SH-SY5Y (cell line): Measurements from ENCODE around the gene TULP4.

Experiments used
- GATA2 ChIP-seq: IDR thresholded peaks from 2 replicates; pipeline ENCODE4 v1.6.1; 2011; ENCODE audit warnings: mild to moderate bottlenecking, low read depth, low read length
- GATA3 ChIP-seq: IDR thresholded peaks from 2 replicates; pipeline ENCODE4 v1.6.1; 2011; ENCODE audit warnings: low read depth, mild to moderate bottlenecking, low read length, moderate library complexity

Gene TULP4

DNA sequence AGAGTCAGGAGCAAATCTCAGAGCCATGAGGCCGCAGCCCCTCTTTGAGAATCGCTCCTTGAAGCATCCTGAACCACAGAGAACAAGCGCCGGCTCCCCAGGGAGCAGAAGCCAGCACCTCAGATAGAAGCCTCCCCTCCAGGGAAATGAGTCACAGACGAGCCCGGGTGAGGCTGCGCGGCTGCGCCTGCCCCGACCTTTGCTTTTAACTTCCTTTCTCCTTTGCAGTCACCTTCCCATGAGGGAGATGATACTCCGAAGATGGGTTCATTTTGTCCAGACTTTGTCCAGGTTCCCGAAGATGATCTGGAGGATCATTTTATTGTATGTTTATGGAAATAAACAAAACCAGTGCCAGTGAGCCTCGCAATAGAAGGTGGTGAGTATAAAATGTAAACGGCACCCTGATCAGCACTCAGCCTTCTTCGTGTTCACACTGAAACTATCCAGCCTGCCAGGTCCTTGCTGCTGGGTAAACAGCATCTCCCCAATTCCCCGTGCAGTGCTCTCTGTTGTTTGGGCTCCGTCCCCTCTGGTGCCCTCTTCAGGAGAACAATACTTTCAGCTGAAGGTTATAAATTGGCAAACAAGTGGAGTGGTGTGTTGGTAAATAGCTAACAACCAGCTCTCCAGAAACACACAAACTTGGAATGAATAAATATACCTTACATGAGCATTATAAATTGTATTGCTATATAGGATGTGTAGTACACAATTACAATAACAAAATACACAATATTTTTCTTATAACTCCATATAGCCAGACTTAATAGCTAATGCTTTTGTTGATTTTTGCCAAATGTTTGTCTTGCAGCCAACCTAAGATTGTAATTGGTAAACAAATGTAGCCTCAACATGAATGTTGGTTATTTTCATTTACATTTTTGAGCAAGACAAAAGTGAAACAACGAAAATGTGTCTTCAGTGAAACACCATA, 206.2 kb downstream of the TULP4 start:
- TF ChIP-seq GATA2 (no peak), GATA3 (no peak)

DNA sequence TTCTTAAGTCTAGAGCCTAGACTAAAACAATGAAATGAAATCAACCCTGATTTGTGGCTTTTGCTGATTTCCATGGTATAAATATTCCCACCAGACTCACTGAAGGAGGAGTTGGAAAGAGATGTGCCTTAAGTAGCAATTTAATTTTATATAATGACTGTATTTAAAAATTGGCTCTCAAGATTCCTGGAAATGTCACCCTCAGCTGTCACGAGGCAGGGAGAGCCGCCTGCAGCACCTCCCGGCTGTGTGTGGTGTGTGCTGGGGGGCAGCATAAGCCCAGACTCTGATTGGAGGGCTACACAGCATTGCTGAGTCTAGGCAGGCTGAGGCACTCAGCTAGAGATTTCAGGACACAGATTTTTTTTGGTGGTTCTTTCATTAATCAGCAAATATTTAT, 207.0 kb downstream of the TULP4 start:
- TF ChIP-seq GATA3, result no peak
- no peak for TF ChIP-seq GATA2

DNA sequence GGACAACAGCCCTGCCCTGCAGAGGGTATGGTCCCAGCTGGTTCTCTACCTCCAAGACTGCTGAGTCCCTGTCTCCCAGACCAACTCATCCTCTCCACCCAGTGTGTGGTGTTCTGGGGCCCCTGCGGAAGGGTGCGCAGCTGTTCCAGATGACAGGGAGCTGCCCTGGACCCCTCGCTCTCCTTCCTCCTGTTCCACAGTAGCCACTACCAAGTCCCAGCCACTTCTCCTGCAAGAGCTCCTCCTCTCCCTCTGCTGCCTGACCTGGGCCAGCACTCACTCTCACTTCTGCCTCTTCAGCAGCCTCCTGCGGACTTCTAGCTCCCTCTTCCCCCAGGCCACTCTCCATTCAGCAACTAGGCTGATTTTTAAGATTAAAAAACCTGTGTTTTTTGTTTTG, 207.5 kb downstream of the TULP4 start:
- no peak for TF ChIP-seq GATA3

DNA sequence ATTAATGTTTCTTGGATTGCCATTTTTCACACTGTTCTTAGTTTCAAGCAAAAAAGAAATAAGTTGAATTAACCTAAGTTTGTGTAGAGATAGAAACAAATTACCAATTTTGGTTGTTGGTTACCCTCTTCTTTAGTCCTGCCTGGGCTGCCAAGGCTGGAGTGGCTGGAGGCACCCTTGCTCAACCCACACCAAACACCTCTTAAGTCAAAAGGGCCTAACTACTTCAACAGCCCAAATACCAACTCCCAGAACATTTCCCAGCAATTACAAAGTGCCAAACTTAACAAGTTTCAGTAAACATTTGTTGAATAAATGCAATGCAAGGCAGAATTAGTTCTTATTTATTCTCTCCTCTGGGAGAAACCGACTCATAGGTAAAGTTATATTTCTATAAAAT, 209.5 kb downstream of the TULP4 start:
- TF ChIP-seq GATA2, result no peak
- TF ChIP-seq GATA3, result no peak

DNA sequence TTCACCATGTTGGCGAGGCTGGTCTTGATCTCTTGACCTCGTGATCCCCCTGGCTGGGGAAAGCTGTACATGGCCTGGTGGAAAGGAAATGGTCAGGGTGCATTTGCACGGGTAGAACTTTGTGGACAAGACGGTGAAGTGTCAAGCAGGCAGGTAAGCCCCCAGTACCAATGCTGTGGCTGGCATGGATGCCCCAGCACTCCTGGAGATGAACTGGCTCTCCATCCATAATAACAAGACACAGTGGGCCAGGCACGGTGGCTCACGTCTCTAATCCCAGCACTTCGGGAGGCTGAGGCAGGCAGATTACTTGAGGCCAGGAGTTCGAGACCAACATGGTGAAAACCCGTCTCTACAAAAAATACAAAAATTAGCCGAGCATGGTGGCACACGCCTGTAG, 210.4 kb downstream of the TULP4 start:
- TF ChIP-seq GATA2 (no peak), GATA3 (no peak)

DNA sequence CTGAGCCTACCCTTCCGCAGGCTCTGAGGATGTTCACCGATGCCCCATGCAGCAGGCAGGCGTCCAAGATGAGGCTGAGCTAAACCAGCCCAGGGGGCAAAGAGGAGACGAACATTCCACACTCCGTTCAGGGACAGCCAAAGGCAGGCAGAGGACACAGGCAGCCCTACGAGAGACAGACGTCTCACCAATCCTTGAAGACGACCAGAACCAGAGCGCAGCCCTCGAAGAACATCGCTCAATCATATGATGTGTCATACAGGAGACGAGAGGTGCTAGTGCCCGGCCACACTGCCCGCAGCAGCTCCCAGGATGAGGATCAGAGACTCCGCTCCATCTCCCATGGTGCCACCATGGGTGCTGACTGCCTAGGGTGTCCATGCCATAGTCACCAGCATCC, 212.0 kb downstream of the TULP4 start:
- TF ChIP-seq GATA3 (no peak), GATA2 (no peak)

DNA sequence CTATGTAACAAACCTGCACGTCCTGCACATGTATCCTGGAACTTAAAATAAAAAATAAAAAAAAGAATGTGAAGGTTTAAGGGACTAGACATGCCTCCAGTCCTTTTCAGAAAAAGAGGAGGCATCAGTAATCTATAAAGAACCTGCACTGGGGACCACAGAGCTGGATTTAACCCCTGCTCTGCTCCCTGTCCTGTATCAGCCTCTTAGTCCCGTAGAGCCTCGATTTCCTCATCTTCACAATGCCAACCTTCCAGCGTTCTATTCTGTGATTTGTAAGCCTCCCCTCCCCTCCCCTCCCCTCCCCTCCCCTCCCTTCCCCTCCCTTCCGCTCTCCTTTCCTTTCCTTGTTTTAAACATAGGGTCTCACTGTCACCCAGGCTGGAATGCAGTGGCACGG, 216.6 kb downstream of the TULP4 start:
- TF ChIP-seq GATA2, result no peak
- TF ChIP-seq GATA3, result no peak

DNA sequence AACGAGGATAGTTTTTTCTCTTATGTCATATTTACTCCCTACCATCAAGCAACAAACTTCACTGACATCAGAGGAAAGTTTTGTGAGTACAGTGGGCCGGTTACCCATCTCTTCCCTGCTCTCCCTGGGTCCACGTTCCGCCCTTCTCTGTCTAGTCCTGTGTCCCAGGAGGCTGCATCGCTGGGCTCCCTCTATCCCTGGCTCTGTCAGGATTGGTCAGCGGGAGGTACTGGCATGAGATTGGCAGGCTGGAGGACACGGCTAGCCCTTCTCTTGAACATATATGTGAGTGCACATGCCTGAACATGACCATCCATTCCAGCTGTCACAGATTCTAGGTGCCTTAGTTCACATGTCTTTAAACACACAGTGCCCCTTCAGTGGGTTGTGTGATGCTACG, 217.4 kb downstream of the TULP4 start:
- TF ChIP-seq GATA2 (no peak), GATA3 (no peak)

DNA sequence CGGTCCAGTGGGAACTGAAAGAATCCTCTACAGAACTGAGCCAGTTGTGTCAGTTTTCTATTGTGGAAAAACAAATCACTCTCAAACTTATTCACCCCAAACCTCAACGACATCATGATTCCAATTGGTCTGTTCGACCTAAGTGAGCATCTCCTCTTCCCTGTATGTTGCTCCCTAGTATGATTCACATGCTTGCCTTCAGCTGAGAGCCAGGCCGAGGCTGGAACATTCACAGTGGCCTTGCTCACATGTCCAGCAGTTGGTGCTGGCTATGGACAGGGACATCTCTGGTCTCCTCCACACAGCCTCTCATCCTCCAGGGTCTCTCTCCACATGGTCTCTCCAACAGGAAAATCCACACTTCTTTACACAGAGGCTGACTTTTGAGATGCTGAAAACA, 219.3 kb downstream of the TULP4 start:
- no peak for TF ChIP-seq GATA2
- TF ChIP-seq GATA3, result no peak

DNA sequence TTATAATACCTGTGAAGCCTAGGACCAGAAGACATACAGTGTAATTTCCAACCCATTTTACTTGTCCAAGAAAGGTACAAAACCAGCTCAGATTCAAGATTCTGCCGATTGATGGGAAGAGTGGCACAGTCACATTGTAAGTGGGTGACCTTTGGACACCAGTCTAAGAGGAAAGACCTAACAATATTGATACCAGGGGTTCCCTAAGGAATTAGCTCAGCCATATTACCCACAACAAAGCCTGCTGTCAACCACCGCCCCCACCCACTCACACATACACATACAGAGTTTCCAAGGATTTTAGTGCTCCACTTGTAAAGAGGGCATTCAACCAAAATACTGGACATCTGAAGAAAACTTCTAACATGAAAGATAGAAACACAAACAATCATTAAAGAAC, 219.7 kb downstream of the TULP4 start:
- TF ChIP-seq GATA2 (no peak), GATA3 (no peak)

DNA sequence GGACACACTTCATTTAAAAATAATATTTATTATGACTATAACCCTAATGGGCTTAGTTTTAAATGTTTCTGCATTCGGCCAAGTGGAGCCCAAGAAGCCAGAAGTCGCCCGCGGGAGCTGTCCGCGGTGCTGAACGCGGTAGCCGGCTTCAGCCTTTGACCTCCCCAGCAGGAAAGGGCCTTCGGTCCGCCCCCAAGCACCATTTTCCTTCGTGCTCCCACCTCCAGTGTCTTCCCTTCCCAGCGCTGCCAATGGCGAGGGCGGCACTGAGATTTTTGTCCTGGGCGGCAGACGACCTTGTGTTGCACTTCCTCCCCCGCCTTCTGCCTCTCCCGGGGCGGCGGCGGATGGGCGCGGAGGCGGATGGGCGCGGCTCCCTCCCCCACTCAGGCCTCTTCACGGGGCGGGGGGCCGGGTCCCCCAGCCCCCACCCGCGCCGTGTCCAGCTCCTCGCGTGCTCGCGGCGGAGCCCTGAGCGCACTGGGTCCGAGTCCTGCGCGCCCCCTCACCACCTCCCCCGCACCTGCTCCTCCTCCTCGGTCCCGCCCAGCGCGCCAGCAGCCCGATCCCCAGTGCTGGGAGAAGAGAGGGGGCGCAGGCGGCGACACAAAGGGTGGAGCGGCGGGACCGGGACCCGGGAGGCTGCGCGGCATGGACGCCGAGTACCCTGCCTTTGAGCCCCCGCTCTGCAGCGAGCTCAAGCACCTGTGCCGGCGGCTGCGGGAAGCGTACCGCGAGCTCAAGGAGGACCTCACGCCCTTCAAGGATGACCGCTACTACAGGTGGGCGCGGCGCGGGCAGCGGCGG, 224.0 kb downstream of the TULP4 start:
- no peak for TF ChIP-seq GATA2

DNA sequence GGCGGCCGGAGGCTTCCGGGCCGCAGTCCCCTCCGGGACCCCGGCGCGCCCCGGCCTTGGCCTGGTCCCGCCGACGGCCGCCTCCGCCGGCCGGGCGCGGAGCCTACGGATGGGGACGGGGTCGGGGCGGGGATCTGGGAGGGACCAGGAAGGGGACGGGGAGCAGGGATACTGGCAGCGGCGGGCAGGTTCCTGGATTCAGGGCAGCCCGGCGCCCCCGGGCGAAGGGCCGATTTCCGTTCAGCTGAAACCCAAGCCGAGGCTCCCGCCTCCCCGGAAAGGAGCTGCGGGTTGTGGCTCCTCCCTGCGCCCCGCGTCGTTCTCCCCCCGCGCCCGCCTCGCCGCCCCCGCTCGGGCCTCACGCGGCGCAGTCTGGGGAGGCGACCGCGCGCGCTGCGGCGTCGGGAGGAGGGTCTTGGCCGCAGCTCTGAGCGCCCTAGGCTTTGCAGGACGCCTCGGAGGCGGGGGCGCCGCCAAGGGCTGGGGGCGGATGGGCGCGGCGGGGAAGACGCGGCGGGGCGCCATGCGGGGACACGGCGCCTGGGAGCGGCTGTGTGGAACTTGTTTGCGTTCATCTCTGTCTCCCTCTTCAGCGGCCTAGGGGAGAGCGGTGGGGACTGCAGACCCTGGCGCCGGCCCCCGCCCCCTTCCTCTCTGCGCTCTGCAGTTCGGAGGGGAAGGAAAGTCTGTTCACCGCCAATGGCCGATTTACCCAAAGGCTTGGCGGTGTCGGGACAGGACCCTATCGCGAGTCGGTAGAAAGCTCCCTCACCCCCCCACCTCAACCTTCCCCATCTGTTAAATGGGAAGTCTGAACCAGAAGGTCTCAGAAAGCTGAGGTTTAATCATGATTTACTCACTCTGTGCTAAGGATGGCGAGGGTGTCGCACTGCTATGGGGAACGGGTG, 224.9 kb downstream of the TULP4 start:
- TF ChIP-seq GATA2 (no peak), GATA3 (no peak)

DNA sequence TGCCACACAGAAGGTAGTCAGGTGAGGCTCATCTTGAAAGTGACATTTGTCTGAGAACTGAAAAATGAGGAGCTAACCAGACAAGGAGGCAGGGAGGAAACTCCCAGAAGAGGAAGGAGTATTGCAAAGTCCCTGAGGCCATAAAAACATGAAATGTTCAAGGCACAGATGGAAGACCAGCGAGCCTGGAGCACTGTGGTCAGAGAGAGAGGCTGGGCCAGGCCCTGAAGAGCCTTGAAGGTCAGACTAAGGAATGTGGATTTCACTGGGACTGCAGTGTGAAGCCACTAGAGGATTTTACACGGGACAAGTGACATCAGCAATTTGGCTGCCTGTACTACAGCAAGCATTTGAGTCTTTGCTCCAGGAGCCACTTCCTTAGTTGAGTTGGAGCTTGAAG, 226.5 kb downstream of the TULP4 start:
- TF ChIP-seq GATA3, result no peak
- TF ChIP-seq GATA2, result no peak

DNA sequence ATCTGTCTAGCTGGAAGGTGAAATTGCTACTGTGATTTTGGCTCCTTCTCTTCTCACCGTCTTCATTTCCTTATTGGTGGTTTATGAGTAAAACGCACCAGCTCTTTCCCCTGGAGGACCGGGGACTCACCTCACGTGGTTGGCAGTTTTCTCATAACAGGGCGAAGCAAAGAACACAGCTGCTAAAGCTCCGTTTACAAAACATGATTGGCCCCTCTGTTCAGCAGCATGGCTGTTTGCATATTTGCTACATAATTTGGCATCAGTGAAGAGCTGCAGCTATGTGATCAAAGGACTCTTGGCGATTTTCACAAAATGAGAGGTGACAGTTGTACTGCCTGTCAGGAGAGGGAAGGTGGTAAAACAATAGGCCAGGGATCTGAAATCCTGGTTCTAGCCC, 227.1 kb downstream of the TULP4 start:
- TF ChIP-seq GATA2, result no peak
- TF ChIP-seq GATA3, result no peak

DNA sequence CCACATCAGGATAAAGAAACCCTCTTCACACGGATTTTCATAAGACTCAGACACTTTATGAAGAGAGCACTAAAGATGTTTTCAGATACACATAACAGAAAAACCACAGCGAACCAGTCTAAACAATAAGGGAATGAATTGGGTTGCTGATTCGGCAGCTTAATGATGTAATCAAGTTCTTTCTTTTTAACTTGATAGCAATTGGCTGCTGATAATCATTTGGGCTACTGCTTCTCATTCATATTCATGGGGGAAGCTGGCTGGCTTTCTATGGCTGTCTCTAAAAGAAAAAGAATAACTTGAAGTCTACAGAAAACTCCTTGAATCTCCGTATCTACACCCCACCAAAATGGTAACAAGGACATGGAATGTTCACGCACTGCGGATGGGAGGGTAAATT, 227.6 kb downstream of the TULP4 start:
- TF ChIP-seq GATA3 (no peak), GATA2 (no peak)

DNA sequence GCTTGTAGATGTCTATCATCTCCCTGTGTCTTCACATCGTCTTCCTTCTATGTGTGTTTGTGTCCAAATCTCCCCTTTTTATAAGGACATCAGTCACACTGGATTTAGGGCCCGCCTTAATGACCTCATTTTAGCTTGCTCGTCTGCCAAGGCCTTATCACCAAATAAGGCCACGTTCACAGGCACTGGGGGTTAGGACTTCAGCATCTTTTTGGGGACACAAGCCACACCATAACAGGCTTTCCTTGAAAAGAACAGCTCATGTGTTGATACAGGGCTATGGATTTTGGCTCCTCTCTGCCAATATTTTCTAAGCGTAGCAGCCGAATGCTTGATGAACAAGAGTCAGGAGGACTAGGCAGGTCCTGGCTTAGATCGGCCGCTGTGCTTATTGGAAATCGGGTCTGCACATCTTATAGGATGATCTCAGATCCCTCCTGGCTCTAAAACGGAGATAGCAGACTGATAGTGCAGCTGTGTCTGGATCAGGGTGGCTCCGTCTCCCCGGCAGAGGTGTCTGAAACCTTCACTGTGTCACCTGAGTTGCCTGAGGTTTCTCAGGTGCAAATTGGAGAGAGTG, 231.4 kb downstream of the TULP4 start:
- no peak for TF ChIP-seq GATA3
